B cell (primary cell): Measurements from ENCODE around the gene RAP2A. TPM values are rescaled to one million over a fixed set of nuclear protein-coding genes. Genes with fewer than 3 reads are reported as not detected.
A peak's percentile ranks its signal among the peaks of the same experiment; 100 is the strongest.

Source experiments
- ATAC-seq: fragments of 200-7000 bp; cut with Tn5 transposase; one replicate; pipeline ENCODE4 v1.10.0; 2021; ENCODE audit warnings: low read depth, mild to moderate bottlenecking, moderate number of reproducible peaks, moderate library complexity
- CTCF ChIA-PET: fragments of 350-600 bp; sonication (Branson Sonifier 250); formaldehyde crosslinking; loops from one replicate; lab custom pipeline; 2021; ENCODE audit warnings: antibody characterized with exemption, inconsistent platforms; lab: Charles Lee
- POLR2A ChIA-PET: fragments of 350-600 bp; sonication (Branson Sonifier 250); formaldehyde crosslinking; loops from one replicate; lab custom pipeline; 2021; ENCODE audit warnings: antibody characterized with exemption; lab: Charles Lee
- DNase-seq: peaks from one replicate; pipeline ENCODE4 v3.0.0; 2013
- H2AFZ ChIP-seq: 2 replicates; pipeline ENCODE4 v1.6.1; 2012; ENCODE audit warnings: mild to moderate bottlenecking, low read depth, low read length; ENCODE audit not compliant: insufficient read depth, poor library complexity, severe bottlenecking
- H3K27ac ChIP-seq, 2 donors: 1 replicate in 1 of 2; 2 replicates in 1 of 2; pipeline ENCODE4 v1.5.1; 2012 to 2013; ENCODE audit warnings: low read length in 2 of 2, mild to moderate bottlenecking in 2 of 2, moderate library complexity in 1 of 2
- H3K27me3 ChIP-seq, 4 experiments: fragments of 200-600 bp in 1 of 4; sonication (generic) in 1 of 4; replicated peaks in 1 of 4; 1 replicate in 2 of 4; 2 replicates in 2 of 4; pipeline versions ENCODE4 v1.6.1 to v1.7.0; 2013 to 2016; ENCODE audit warnings: low read length in 3 of 4, mild to moderate bottlenecking in 2 of 4, mixed read lengths in 1 of 4, moderate library complexity in 1 of 4; ENCODE audit not compliant: insufficient read depth in 4 of 4, control insufficient read depth in 3 of 4; ENCODE audit errors: control extremely low read depth in 1 of 4
- H3K36me3 ChIP-seq, 2 experiments: replicated peaks in 1 of 2; 1 replicate in 1 of 2; 2 replicates in 1 of 2; pipeline versions ENCODE4 v1.6.1 to v1.7.1; 2013; ENCODE audit warnings: low read length in 1 of 2; ENCODE audit not compliant: insufficient read depth in 2 of 2, control insufficient read depth in 1 of 2; ENCODE audit errors: control extremely low read depth in 1 of 2, extremely low read depth in 1 of 2
- H3K4me1 ChIP-seq, 2 donors: fragments of 200-600 bp in 1 of 2; sonication (generic) in 1 of 2; 1 replicate in 1 of 2; 2 replicates in 1 of 2; pipeline versions ENCODE4 v1.5.1 to v1.6.1; 2013 to 2017; ENCODE audit warnings: low read length in 2 of 2; ENCODE audit not compliant: control insufficient read depth in 2 of 2, insufficient read depth in 2 of 2
- H3K4me2 ChIP-seq: replicated peaks from 2 replicates; pipeline ENCODE3; 2012; ENCODE audit warnings: mild to moderate bottlenecking, low read depth, low read length; ENCODE audit not compliant: poor library complexity, severe bottlenecking
- H3K4me3 ChIP-seq, 5 experiments: fragments of 200-600 bp in 1 of 5; sonication (generic) in 1 of 5; 1 replicate in 3 of 5; 2 replicates in 2 of 5; pipeline versions ENCODE4 v1.5.1 to v1.7.0; 2011 to 2016; ENCODE audit warnings: low read length in 4 of 5, mild to moderate bottlenecking in 4 of 5, low read depth in 2 of 5, control low read depth in 1 of 5, moderate library complexity in 1 of 5; ENCODE audit not compliant: insufficient read depth in 1 of 5; ENCODE audit errors: control extremely low read depth in 1 of 5, extremely low read depth in 1 of 5
- H3K79me2 ChIP-seq: fragments of 200-600 bp; sonication (generic); one replicate; pipeline ENCODE4 v1.6.0; 2016; ENCODE audit warnings: low read length; ENCODE audit not compliant: control insufficient read depth, insufficient read depth
- H3K9ac ChIP-seq: fragments of 200-600 bp; sonication (generic); 2 replicates; pipeline ENCODE4 v1.6.1; 2017; ENCODE audit warnings: mild to moderate bottlenecking, low read length, moderate library complexity
- H3K9me3 ChIP-seq, 3 donors: one replicate each; pipeline versions ENCODE4 v1.6.1 to v1.7.1; 2013; ENCODE audit warnings: low read length in 2 of 3; ENCODE audit not compliant: control insufficient read depth in 2 of 3, insufficient read depth in 1 of 3; ENCODE audit errors: control extremely low read depth in 1 of 3
- H4K20me1 ChIP-seq: 2 replicates; pipeline ENCODE4 v1.6.0; 2012; ENCODE audit warnings: mild to moderate bottlenecking, low read length; ENCODE audit not compliant: insufficient read depth, control insufficient read depth, poor library complexity, severe bottlenecking
- H3K27ac Mint-ChIP-seq: one replicate; pipeline ENCODE4 v1.8.0; 2021; ENCODE audit warnings: mixed read lengths
- H3K27me3 Mint-ChIP-seq: one replicate; pipeline ENCODE4 v1.8.0; 2021; ENCODE audit warnings: mixed read lengths
- H3K4me1 Mint-ChIP-seq: one replicate; pipeline ENCODE4 v1.8.0; 2021; ENCODE audit warnings: mixed read lengths
- H3K4me3 Mint-ChIP-seq: one replicate; pipeline ENCODE4 v1.8.0; 2021; ENCODE audit warnings: mixed read lengths
- H3K9me3 Mint-ChIP-seq: one replicate; pipeline ENCODE4 v1.8.0; 2022; ENCODE audit warnings: mixed read lengths; ENCODE audit not compliant: insufficient read depth
- CTCF ChIP-seq: fragments of 200-600 bp; IDR thresholded peaks from one replicate; pipeline ENCODE4 v1.8.0; 2022; ENCODE audit warnings: antibody characterized with exemption, mild to moderate bottlenecking
- EZH2 ChIP-seq: IDR thresholded peaks from 2 replicates; pipeline ENCODE4 v1.6.1; 2012; ENCODE audit warnings: borderline replicate concordance, low read depth, mild to moderate bottlenecking, moderate library complexity, low read length; ENCODE audit not compliant: insufficient read depth, poor library complexity, severe bottlenecking
- WGBS: methylation state at CpG from one replicate; pipeline ENCODE4 v1.1.5; 2013; ENCODE audit warnings: missing lambda C conversion rate; ENCODE audit not compliant: insufficient coverage; 5-methylcytosine and 5-hydroxymethylcytosine counted together
- intact Hi-C: fragments of 100-400 bp; cut with micrococcal nuclease; formaldehyde crosslinking; loops from one replicate; pipeline ENCODE4 v1.10.0; 2022
- polyA plus RNA-seq: library from polyadenylated mRNA; depleted of rRNA; stranded (reverse); fragments of >200 nt; gene quantifications from 2 replicates; pipeline ENCODE4 v1.2.3, GENCODE V29; 2012
- total RNA-seq, 2 donors: library from RNA; stranded (reverse); fragments of 120-200 nt in 1 of 2; gene quantifications; 1 replicate in 1 of 2; 2 replicates in 1 of 2; pipeline versions ENCODE4 v1.2.3 to v1.2.4, GENCODE V29; 2013 to 2022

The RAP2A gene
- total and polyA plus RNA-seq, 2 donors (not counting 1 experiment from before 2014, with no cell fraction given) = 2.1 to 24.1 TPM

GRCh38 chr13:97460004-97460775, 26.2 kb downstream of the RAP2A start:
- Histone ChIP-seq H3K4me3 (peak overlapping the region in 2 of 5 experiments; percentile 1 to 6), H4K20me1 (no peaks in the 10 kb centered on the region), H3K4me2 (peak overlapping the region; percentile 43), H3K9me3 (peaks cover 0 to 8% (median 1%) of the 10 kb centered on the region in 3 donors), H3K79me2 (peaks cover 11% of the 10 kb centered on the region), H3K27ac (peak overlapping the region; percentile 21 to 69), H2AFZ (peak overlapping the region; percentile 26), H3K36me3 (peaks cover 3 to 8% of the 10 kb centered on the region in 2 experiments), H3K4me1 (peaks cover 22 to 23% of the 10 kb centered on the region in 2 donors), H3K27me3 (no peaks in the 10 kb centered on the region), H3K9ac (no peak overlapping the region)
- H3K4me1 Mint-ChIP-seq = peaks cover 25% of the 10 kb centered on the region
- H3K4me3 Mint-ChIP-seq = peak overlapping the region; percentile 50
- ATAC-seq (peak; percentile 91), DNase-seq (peak; percentile 62)
- CTCF ChIA-PET = no interaction called here
- POLR2A ChIA-PET = no interaction called here
- H3K27me3 Mint-ChIP-seq = no peaks in the 10 kb centered on the region
- 63% methylated on average over 5 of the region's 7 CpGs for WGBS
- peaks cover 2% of the 10 kb centered on the region for H3K9me3 Mint-ChIP-seq
- TF ChIP-seq CTCF = no peak
- TF ChIP-seq EZH2 = no peak
- peak overlapping the region; percentile 82 for H3K27ac Mint-ChIP-seq
- intact Hi-C loops = loop anchor here (1.0 kb wide), 1 partner anchor 27 kb away; no protein-coding TSS in a partner anchor

DNA sequence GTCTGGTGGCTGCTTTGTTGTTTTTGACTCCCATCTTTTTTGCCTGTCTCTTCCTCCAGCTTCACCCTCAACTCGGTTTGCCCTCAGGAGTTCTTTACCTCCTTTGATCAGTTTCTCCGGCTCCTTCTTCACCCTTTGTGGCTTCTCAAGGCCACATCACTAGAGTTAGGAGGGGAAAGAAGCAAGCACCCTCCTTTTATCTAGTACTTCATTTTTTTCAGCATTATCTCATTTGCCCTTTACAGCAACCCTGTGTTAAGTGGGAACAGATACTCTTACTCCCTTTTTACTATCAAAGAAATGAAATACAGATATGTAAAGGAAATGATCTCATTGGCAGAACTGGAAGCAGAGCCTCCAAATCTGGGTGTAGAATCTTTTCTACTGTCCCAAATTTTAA, 26.9 kb downstream of the RAP2A start:
- H3K4me3 ChIP-seq = no peak overlapping the region
- peak overlapping the region; percentile 59 for H3K27ac Mint-ChIP-seq
- intact Hi-C loops = loop anchor here (1.0 kb wide), 1 partner anchor 28 kb away; no protein-coding TSS in a partner anchor
- H3K27me3 ChIP-seq = no peaks in the 10 kb centered on the region
- peaks cover 6% of the 10 kb centered on the region for H3K79me2 ChIP-seq
- H3K4me2 ChIP-seq = peak overlapping the region; percentile 43
- no CpG with 5 or more reads among the region's 2 CpGs for WGBS
- ChIA-PET CTCF (no interaction called here), POLR2A (no interaction called here)
- peaks cover 22 to 23% of the 10 kb centered on the region in 2 donors for H3K4me1 ChIP-seq
- peaks cover 0 to 2% (median 0%) of the 10 kb centered on the region in 3 donors for H3K9me3 ChIP-seq
- no peaks in the 10 kb centered on the region for H4K20me1 ChIP-seq
- ATAC-seq (no peak), DNase-seq (no peak)
- no peaks in the 10 kb centered on the region for H3K27me3 Mint-ChIP-seq
- peaks cover 3 to 9% of the 10 kb centered on the region in 2 experiments for H3K36me3 ChIP-seq
- H3K9me3 Mint-ChIP-seq = no peaks in the 10 kb centered on the region
- peak overlapping the region in 1 of 2 donors; percentile 69 for H3K27ac ChIP-seq
- peak overlapping the region; percentile 26 for H2AFZ ChIP-seq
- peak overlapping the region; percentile 38 for H3K4me3 Mint-ChIP-seq
- TF ChIP-seq CTCF = no peak
- no peak for TF ChIP-seq EZH2
- no peak overlapping the region for H3K9ac ChIP-seq
- H3K4me1 Mint-ChIP-seq = peaks cover 25% of the 10 kb centered on the region
